HG03066 (cell line): ENCODE measurements around the gene STARD9.
"Not testable (repeated sequence)": the region's sequence is repeated elsewhere in the genome, so short reads cannot be mapped to it uniquely, and the experiment has no call there.

Experiments
- ATAC-seq: cut with Tn5 transposase; IDR thresholded peaks from one replicate; pipeline ENCODE4 v1.9.1; 2021; ENCODE audit warnings: low read depth; ENCODE audit not compliant: unreplicated experiment

STARD9 gene

DNA sequence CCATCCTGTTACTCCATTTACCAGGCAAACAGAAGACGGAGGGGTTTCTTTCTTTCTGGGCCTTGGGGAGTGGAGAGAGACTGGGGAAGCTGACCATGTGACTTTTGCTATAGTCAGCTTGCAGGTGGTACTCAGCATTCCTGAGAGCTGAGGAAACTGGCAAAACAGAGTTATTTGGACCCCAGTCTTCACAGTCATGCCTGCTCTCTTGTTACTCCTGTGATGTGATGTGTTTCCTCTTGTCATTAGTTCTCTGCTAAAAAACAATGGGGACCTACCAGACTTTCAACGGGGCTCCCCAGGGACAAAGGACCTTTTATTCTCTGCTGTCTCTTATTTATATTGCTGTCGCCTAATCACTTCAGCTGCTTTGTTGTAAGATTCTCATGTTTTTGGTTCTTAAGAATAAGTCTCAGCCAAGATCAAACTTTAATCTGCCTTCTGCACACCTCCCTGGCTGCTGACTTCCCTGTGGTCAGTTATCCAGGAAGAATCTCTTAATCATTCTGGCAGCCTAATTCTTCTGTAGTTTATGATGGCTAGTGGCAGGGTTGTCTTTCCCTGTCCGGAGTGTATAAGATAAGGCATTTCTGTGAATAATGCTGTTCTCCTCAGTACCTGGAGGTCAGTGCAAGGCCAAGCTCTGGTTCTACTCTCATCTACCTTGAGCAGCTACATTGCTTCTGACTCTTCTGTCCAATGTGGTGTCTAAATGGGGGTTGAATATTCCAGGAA, 8.8 kb downstream of the STARD9 start:
- ATAC-seq = no peak

DNA sequence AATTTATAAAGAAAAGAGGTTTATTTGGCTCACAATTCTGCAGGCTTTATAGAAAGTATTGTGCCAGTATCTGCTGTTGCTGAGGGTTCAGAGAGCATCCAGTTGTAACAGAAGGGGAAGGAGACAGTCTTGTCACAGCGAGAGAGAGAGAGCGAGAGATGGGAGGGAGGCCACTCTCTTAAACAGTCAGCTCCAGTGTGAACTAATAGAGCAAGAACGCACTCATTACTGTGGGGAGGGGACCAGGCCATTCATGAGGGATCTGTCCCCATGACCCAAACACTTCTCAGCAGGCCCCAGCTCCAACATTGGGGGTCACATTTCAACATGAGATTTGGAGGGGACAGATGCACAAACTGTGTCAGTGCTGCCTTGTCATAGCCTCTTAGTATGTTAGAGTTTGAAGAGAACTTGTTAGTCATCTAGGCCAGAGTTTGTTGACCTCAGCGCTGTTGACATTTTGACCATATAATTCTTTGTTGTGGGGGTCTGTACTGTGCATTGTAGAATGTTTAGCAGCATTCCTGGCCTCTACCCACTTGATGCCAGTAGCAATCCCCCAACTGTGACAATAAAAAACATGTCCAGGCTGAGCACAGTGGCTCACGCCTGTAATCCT, 15.3 kb downstream of the STARD9 start:
- no peak for ATAC-seq

DNA sequence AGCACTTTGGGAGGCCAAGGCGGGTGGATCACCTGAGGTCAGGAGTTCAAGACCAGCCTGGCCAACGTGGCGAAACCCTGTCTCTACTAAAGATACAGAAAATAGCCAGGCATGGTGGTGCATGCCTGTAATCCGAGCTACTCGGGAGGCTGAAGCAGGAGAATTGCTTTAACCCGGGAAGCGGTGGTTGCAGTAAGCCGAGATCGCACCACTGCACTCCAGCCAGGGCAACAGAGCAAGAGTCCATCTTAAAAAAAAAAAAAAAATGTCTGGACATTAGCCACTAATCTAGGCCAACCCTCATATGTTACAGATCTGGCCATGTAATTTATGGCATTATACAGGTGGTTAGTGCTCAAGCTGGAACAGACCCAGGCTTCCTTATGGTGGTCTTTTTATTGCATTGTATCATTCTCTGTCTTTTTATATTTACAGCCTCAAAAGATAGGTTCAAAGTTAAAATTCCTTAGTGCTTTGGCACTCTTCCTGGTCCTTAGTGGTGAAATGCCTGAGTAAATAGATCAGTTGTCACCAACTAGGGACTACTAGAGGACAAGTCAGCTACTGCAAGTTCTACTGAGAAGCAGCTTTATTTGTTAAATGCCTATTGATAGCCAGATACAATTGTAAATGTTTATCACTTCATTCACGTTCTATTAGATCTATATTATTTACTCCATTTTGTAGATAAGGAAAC, 16.0 kb downstream of the STARD9 start:
- ATAC-seq = no peak

DNA sequence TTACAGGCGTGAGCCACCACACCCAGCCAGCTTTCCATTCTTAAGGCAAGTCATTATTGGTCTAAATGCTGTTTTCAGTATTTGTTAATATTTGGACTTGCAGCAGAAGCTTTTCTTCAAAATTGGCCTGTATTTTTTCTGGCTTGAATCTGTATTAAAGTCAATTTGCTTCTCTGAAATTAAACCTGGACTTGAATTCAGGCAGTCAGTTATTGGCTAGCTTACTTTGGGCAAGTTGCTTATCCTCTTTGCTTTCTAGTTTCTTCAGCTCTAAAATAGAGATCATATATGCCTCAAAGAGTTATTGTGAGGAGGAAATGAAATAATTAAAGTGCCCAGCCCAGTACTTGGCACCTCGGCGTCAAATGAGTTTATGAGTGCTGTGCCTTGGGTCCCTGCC, 17.3 kb downstream of the STARD9 start:
- ATAC-seq = no peak

DNA sequence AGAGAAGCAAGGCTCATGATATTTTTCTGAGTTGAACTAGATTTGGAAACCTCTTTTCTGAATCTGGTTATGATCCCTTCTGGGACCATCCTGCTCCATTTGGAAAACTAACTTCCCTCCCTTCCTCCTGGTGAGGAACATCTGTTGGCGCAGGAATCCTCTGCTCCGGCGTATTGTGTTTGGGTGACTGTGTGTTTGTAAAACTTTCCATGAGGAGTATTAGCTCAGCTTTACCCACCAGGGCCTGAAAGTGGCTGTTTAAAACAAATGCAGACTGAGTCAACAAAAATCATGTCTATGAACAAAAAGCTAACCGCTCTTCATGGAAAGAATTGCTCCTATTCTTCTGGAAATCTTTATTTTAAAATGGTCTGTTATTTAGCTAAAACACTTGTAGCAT, 17.7 kb downstream of the STARD9 start:
- no peak for ATAC-seq

DNA sequence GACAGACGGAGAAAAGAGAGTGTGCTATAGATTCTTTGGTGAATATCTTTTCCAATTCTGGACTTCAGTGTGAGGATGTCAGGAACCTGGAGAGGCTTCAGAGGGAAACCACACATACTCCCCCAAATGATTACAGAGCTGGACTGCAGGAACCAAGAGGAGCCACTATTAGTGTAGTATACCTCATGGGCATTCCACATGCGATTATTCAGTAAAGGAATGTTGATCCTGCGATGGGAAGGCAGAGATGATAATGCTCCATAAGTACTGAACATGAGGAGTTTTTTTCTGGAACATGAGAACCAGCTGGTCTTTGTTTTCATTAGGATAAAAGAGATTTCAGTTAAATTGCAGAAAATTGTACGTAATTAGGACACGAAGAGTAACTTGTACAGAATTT, 18.7 kb downstream of the STARD9 start:
- no peak for ATAC-seq

DNA sequence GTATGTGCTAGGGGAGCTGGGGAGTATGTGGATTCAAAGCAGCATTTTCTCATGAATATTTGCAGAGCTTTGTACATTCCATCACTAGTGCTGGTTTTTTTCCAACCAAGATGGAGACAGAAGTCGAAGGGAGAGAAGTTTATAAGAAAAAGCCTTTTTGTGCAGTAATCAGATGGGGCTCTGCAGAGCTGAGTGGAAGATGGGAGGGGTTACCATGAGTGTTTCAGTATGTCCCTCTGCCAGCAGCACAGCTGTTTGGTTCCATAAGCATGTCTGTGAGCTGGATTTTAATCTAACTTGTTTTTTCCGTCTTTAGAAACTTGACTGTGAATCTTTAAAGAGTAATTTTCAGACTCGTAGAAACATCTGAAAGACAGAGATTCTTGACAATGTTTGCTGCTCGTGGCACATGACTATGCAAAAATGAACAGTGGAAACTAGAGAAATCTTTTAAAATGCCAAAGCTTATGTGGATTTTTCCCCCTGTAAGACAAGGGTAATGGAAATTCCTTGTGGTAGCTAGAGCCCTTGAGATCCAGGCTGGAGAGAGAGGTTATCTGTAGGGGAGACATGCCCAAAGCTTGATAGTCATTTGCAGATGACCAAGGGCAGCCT, 20.3 kb downstream of the STARD9 start:
- ATAC-seq = no peak

DNA sequence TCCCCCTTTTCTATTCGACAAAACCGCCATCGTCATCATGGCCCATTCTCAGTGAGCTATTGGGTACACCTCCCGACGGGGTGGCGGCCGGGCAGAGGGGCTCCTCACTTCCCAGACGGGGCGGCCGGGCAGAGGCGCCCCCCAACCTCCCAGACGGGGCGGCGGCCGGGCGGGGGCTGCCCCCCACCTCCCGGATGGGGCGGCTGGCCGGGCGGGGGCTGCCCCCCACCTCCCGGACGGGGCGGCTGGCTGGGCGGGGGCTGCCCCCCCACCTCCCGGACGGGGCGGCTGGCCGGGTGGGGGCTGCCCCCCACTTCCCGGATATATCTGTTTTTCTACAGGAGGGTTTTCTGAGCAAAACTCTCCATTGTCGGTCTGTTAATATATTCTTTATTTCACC, 25.9 kb downstream of the STARD9 start:
- ATAC-seq = not testable (repeated sequence)

DNA sequence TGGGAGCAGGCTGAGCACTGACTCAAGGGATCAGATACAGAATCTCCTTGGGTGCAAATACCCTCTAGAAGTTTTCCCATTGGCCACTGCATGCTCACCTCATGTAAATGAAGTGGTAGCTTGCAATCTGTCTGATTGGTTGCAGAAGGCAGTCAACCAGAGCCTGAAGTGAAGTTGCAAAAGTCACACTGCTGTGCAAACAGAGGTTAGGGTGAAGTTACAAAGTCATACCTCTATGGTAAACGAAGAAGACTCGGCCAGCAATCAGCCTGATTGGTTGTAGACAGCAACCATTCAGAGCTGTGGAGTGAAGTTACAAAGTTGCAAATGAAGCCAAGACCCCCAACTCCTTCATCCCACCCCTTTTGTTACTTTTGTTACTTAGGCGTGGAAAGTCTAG, 27.1 kb downstream of the STARD9 start:
- no peak for ATAC-seq

DNA sequence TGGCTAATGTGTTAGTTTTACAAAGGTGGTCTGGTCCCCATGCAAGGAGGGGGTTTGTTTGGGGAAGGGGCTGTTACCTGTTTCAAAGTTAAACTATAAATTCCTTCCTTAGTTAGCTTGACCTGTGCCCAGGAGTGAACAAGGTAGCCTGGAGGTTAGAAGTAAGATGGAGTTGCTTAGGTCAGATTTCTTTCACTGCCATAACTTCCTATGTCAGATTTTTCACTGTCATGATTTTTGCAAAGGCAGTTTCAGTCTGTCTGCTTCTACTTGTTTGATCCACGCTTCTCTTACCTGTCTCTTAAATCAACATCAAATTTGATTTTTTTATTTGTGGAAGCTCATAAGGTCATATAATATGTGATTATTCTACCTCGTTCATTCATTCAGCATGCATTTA, 28.6 kb downstream of the STARD9 start:
- no peak for ATAC-seq

DNA sequence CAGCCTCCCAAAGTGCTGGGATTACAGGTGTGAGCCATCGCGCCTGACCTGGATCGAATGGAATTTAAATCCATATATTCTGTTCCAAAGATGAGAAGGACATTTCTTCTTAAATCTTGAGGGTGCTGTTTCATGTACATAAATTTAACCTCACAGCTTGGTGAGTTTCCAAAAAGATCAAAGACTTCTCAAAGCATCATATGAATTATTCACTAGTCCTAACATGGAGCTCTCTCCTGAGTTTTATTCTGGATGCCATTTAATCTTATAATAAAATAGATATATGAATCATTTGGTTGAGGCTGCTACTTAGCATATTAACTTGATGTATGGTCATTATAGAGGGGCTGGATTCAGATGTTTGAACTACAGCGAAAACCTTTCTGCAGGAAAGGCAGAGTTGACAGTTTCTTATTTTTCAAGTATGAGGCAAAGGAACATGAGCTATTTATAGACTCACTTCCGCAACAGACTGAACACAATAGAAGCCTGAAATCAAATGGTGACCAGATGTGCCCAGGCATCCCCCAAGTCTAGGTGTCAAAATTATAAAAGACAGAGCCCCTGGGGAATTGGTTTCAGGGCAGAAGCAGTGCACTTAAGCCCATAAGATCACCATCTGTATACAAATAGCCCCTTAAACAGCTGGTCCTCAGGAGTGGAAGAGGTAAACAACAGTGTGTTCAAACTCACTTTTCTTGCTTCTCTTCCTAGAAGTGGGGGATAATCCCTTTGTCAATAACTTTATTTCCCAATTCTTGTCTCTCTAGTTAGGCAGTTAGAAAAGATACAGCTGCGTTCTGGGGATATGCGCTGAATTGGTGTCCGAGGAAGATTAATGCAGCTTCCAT, 29.7 kb downstream of the STARD9 start:
- ATAC-seq = no peak

DNA sequence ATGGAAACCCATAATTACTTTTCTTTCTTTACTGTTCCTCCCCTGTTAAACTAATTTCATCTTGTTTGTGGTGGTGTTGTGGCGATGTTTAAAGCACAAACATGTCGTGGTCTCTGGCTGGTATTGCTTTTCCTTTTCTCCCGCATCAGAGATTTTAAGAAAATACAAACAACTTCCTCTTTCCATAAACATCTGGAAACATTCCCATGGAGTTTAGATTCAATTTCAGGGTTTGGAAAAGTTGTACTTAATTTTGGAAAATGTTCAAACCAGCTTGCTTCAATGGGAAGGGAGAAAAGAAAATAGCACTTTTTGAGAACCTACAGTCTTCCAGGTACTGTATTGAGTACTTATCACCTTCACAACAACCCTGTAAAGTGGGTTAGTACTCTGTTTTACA, 30.4 kb downstream of the STARD9 start:
- ATAC-seq = no peak

DNA sequence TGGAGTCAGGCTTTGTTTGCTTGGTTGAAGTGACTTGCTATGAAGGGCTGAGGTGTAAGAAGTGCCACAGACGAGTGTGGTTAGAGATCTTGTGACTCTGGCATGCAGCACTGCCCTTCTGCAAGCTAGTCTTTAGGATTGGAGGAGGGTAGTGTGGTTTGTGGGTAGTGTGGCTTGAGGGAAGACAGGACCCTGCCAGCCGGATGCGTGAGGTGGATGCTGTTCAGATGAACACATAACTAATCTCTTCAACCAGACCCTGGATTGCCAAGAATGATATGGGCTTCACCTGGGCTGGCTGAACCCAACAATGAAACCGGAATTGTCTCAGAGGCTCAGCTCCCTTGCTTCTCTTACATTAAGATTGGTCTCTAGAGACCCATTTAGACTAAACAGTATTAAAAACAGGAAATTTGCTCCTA, 32.7 kb downstream of the STARD9 start:
- ATAC-seq = no peak

DNA sequence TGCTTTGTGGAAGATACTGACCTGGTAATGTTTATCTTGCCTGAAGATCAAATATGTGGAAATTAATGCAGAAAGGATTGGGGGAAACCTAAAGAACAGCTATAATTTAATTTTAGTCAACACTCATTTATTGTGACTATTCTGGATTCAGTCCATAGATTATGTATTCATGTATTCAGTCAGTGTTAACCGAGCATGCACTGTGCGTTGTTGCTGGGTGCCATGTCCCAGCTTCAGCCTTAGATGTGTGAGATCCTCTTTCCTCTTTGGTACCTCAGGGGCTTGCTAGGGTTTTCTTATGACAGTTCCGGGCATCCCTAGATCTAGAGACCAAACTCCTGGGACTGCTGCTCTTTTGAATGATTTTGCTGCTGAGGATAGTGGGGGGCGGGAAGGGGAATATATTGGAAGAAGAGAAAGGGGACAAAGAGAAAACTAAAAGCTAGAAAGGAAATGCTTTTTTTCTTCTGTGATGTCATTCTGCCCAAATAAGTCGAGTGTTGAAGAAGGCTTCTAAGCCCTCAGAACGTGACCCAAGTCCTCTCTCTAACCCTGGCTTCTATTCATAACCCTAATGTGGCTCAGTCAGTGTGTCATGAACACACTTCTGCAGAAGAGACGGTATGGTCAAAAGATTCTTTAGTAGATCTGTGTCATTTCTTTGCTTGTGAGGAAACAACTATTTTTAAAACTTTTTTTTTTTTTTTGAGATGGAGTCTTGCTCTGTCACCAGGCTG, 33.5 kb downstream of the STARD9 start:
- no peak for ATAC-seq

DNA sequence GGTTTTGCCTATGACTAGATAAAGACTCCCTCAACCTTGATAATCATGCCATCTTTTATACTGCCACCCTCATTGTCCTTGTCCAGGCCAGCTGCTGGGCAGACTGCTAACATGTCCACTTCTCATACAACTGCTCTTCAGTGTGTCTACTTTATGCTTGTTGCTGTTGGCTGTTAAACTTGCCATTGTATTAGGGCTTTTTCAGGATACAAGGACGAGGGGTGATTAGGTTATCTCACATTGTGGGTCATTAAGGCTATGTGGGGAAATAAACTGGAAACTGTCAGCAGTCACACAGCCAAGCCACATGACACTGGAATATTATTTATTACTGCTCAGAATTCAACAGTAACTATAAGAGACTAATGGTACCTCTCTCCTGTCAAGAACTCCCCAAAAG, 36.1 kb downstream of the STARD9 start:
- ATAC-seq = no peak

DNA sequence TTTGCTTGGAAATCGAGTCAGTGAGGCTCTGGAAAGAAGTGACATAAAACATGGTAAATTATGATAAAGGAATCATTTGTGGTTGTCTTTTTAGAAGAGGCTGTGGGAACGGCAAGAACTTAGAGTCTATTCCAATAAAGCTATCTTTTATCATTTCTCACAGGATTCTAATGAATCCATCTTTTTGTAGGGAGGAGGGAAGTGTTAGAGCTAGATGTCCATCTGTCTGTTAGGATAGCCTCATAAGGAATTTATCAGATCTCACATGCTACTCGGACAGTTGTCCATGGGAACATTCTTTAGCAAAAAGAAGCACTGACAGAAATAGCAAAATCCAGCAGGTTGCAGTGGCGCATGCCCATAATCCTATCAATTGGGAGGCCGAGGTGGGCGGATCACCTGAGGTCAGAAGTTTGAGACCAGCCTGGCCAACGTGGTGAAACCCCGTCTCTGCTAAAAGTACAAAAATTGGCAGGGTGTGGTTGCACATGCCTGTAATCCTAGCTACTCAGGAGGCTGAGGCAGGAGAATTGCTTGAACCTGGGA, 37.0 kb downstream of the STARD9 start:
- no peak for ATAC-seq

DNA sequence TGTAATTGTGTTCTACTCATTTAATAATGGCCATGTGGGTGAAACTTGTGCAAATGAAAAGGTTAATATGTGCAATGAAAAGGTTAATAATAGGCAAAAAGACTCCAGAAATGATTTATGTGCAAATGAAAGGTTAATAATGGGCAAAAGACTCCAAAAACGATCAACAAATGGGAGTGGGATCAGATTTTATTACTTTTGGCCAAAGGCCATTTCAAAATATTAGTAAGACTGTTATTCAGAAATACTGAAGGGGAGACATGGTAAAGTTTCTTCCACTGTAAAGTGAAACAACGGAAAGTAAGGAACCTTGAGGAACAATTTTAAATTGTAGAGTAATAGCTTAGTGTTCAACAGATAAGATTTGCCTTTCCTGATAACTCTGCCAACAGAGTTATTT, 40.7 kb downstream of the STARD9 start:
- no peak for ATAC-seq

DNA sequence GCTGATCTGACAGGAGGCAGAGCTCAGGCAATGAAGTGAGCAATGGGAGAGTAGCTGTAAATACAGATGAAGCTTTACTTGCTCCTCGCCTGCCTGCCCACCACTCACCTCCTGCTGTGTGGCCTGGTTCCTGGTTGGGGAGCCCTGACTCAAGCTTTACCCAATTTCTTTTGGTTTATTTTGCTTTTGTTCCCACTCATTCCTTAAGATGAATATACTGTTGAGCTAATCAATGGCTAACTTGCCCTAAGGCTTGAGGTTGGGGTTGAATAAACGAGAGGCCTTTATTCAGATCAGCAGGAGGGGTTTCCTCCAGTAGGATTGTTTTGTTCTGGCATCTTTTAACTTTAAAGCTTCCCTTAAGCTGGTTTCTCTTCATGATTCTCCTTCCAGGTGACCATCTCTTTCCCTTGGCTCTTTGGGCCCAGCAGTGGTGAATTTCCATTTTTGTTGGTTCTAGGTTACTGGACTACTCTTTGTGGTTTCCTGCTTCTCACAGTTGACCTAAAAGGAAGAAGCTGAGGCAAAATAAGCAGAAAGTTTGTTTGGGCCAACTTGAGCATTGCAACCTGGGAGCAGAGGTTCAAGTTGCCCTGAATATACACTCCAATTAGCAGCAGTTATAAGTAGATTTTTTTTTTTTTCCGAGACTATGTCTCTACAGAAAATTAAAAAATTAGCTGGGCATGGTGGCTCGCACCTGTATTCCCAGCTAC, 44.4 kb downstream of the STARD9 start:
- no peak for ATAC-seq

DNA sequence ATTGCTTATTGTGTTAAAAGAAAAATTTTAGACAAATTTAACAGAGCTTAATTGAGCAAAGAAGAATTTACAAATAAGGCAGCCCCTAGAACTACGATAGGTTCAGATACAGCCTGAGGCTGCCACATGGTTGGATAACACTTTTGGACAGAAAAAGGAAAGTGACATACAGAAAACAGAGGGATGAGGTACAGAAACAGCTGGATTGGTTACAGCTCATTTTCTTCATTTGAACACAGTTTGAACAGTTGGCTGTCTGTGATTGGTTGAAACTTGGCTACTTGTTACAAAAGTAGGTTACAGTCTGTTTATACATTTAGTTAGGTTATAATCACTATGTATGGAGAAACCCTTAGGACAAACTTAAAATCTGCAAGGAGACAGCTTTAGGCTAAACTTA, 46.0 kb downstream of the STARD9 start:
- ATAC-seq = no peak
